ENCODE results near the gene NWD2.

DNA sequence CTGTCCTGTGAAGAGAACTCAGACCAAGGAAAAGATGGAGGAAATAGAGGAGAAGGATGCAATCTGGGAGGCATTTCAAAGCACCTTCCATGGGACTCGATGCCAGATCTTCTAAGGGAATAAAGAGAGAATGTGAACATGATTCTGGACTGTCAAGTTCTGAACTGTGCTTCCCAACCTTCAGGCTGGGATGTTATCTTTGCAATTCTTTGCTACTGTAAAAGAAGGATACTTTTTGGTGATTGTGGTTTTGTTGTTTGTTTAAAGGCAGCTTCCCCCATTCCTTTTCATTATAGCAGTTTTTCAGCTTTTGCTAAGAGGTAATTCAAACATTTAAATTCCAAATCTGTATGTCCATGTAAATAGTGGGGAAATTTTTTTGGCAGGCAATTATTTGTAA is 217.3 kb downstream of the NWD2 start:
- TF ChIP-seq, protein P1, sequence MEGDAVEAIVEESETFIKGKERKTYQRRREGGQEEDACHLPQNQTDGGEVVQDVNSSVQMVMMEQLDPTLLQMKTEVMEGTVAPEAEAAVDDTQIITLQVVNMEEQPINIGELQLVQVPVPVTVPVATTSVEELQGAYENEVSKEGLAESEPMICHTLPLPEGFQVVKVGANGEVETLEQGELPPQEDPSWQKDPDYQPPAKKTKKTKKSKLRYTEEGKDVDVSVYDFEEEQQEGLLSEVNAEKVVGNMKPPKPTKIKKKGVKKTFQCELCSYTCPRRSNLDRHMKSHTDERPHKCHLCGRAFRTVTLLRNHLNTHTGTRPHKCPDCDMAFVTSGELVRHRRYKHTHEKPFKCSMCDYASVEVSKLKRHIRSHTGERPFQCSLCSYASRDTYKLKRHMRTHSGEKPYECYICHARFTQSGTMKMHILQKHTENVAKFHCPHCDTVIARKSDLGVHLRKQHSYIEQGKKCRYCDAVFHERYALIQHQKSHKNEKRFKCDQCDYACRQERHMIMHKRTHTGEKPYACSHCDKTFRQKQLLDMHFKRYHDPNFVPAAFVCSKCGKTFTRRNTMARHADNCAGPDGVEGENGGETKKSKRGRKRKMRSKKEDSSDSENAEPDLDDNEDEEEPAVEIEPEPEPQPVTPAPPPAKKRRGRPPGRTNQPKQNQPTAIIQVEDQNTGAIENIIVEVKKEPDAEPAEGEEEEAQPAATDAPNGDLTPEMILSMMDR (IDR thresholded peaks at IDR 0.05): no peak
- TF ChIP-seq ZFX (IDR thresholded peaks at IDR 0.05; ENCODE audit: borderline replicate concordance): no peak

Data from 22Rv1 (cell line).